GM18870 (cell line): Measurements from ENCODE around the gene TENT5C.

ENCODE experiments used
- ATAC-seq: cut with Tn5 transposase; IDR thresholded peaks from one replicate; pipeline ENCODE4 v1.9.1; 2021; ENCODE audit warnings: moderate library complexity; ENCODE audit not compliant: unreplicated experiment

TENT5C gene

GRCh38 chr1:117590273-117590925 is 15.4 kb upstream of the TENT5C start:
- ATAC-seq = no peak

GRCh38 chr1:117591252-117591651 is 14.6 kb upstream of the TENT5C start:
- no peak for ATAC-seq

- no peak for ATAC-seq
Observed at GRCh38 chr1:117592155-117592554, 13.7 kb upstream of the TENT5C start.

- no peak for ATAC-seq
Observed at GRCh38 chr1:117594261-117594990, 11.4 kb upstream of the TENT5C start.

GRCh38 chr1:117596023-117596720 is 9.7 kb upstream of the TENT5C start:
- no peak for ATAC-seq

GRCh38 chr1:117598489-117598888 is 7.4 kb upstream of the TENT5C start:
- no peak for ATAC-seq

- no peak for ATAC-seq
Observed at GRCh38 chr1:117599286-117600221, 6.3 kb upstream of the TENT5C start.

- ATAC-seq = no peak
Observed at GRCh38 chr1:117600325-117600943, 5.4 kb upstream of the TENT5C start.

- ATAC-seq = no peak
Observed at GRCh38 chr1:117600966-117601365, 4.9 kb upstream of the TENT5C start.

- ATAC-seq = no peak
Observed at GRCh38 chr1:117602862-117603261, 3.0 kb upstream of the TENT5C start.

GRCh38 chr1:117605164-117605773 is 579 bp upstream of the TENT5C start:
- peak; percentile 23 for ATAC-seq

GRCh38 chr1:117606649-117607430 is 992 bp downstream of the TENT5C start:
- ATAC-seq = no peak

- no peak for ATAC-seq
Observed at GRCh38 chr1:117607471-117607870, 1.6 kb downstream of the TENT5C start.

GRCh38 chr1:117608115-117608615 is 2.3 kb downstream of the TENT5C start:
- no peak for ATAC-seq

GRCh38 chr1:117608758-117609157 is 2.9 kb downstream of the TENT5C start:
- ATAC-seq = no peak

GRCh38 chr1:117609471-117609911 is 3.6 kb downstream of the TENT5C start:
- ATAC-seq = no peak

GRCh38 chr1:117610036-117610435 is 4.2 kb downstream of the TENT5C start:
- no peak for ATAC-seq

GRCh38 chr1:117611121-117611601 is 5.3 kb downstream of the TENT5C start:
- ATAC-seq = no peak
